Nucleus accumbens (tissue), 56 donors: ENCODE measurements around the gene RRBP1.

Experiments used
- DNase-seq, 56 donors: peaks; one replicate each; lab custom pipeline; 2025; lab: John Stamatoyannopoulos, UW

RRBP1 gene

DNA sequence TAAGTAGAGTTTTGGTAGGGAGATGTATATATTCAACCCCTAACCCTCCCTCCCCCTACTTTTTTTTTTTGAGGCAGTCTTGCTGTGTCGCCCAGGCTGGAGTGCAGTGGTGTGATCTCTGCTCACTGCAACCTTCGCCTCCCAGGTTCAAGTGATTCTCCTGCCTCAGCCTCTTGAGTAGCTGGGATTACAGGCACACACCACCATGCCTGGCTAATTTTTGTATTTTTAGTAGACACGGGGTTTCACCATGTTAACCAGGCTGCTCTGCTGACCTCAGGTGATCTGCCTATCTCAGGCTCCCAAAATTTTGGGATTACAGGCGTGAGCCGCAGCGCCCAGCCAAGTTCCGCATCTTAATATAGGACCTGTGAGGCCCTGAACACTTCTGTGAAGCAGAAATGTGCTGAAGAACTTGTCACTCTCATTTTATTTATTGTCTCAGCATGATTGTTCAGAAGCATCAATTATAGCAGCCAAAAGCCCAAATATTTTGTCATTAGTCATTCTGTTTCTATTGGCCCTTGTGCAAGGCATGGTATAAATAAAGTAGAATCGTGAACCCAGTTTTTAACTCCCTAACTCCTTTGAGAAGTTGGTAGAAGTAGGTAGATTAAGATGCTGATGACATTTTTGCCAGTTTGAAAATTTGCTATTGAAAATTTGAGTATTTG, 92.7 kb downstream of the RRBP1 start:
- DNase-seq: no peak

GRCh38 chr20:17587824-17588223, 94.2 kb downstream of the RRBP1 start:
- DNase-seq: no peak

GRCh38 chr20:17587148-17587547, 94.9 kb downstream of the RRBP1 start:
- no peak for DNase-seq

DNA sequence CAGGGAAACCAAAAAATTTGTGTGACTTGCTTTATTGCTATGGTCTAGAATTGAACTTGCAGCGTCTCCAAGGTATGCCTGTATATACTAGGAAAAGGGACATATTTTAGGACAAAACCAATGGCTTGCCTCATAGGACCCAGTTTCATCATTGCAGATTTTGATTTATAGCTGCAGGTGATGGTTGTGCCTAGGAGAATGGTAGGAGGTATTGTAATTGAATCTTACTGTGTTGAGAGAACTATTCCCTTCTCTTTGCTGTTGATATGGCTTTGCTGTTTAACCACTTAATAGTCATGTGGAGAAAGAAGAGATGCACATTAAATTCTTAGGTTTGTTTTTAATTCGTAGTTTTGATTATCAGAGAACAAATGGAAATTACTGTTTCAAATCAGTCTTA, 95.8 kb downstream of the RRBP1 start:
- no peak for DNase-seq

DNA sequence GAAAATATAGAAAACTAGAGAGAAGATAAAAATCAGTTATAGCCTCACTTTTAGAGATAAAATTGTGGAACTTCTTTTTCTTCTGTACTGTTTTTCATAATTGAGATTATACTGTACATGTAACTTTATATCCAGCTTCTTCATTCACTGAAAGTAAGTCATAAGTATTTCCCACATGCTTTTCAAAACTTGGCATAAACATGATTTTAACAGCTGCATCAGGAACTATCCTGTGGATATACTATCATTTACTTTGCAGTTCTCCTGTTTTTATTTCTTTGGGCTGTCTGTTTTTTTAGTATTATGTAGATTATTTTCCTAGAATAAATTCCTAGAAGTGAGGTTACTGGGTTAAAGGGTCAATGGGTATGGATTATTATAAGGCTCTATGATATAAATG, 97.4 kb downstream of the RRBP1 start:
- DNase-seq: no peak

DNA sequence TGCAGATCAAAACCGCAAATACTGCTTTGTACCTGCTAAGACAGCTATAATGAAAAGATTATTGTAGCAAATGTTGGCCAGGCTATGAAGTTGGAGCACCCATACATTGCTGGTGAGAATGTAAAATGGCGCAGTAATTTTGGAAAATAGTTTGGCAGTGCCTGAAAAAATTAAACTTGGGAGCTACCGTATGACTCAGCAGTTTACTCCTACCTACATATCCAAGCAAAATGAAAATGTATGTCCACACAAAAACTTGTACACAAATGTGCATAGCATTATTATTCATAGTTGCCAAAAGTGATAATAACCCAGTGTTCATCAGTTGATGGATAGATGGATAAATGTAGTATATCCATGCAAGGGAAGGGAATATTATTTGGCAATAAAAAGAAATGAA, 98.9 kb downstream of the RRBP1 start:
- no peak for DNase-seq

DNA sequence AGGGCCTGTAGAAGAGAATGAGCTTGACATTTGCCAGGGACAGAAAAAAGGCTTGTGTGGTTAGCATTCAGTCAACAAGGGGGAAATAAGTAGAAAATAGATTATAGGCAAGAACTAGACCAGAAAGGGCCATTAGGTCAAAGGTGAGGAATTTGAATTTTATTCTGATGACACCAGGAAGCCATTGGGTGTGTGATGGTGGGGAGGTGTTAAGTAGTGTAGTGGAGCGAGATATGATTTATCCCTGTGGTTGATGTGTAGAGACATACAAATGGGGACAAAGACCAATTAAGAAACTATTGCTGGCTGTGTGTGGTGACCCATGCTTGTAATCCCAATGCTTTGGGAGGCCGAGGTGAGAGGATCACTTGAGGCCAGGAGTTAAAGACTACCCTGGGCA, 101.1 kb downstream of the RRBP1 start:
- no peak for DNase-seq

GRCh38 chr20:17579369-17580039, 102.5 kb downstream of the RRBP1 start:
- no peak for DNase-seq

GRCh38 chr20:17576215-17576614, 105.8 kb downstream of the RRBP1 start:
- DNase-seq: no peak

GRCh38 chr20:17573463-17573862, 108.6 kb downstream of the RRBP1 start:
- DNase-seq: no peak

- no peak for DNase-seq
Measured at GRCh38 chr20:17572034-17572638, 109.9 kb downstream of the RRBP1 start.

- DNase-seq: no peak
Measured at GRCh38 chr20:17571153-17571527, 110.9 kb downstream of the RRBP1 start.

- peak in 43 of 56 donors; percentile 12 to 80 (median 56) for DNase-seq
Measured at GRCh38 chr20:17570347-17571152, 111.5 kb downstream of the RRBP1 start.

GRCh38 chr20:17569616-17570346, 112.3 kb downstream of the RRBP1 start, which contains the start of gene DSTN:
Gene DSTN, plus strand, starts transcription at chr20:17570075. Its CDS starts 134 bp downstream, at chr20:17570209.
- peak; percentile 29 to 92 (median 82) for DNase-seq

DNA sequence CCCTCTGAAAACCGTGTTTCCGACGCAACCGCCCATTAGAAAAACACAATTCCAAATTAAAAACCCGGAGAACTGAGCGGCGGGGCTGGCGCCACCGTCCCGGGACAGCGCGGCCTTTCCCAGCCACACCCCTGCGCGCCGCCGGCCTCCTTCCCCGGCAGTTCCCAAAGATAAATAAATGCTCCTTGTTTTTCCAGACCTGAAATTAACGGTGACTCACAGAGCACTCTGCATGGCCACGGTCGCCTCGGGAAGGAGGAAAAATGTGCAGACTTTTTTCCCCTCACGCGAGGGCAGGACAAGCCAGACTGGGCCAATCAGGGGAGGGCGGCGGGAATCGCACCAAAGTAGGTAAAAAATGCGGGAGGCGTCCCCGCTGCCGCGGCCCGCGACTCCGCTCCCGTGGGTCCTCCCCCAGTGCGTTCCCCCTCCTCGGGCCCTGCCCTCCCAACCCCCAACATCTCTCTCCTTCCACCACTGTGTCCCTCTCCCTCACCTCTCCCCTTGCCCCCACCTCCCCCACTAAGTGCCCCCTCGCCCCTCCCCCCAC, 113.0 kb downstream of the RRBP1 start:
- DNase-seq: peak in 39 of 56 donors; percentile 4 to 73 (median 26)

GRCh38 chr20:17568045-17568788, 113.8 kb downstream of the RRBP1 start:
- no peak for DNase-seq

GRCh38 chr20:17566345-17566744, 115.7 kb downstream of the RRBP1 start:
- DNase-seq: no peak

- no peak for DNase-seq
Measured at GRCh38 chr20:17565169-17565845, 116.7 kb downstream of the RRBP1 start.
